22Rv1 (cell line): Measurements from ENCODE around the gene DHX34.

Experiments
- ZFX ChIP-seq: fragments of 450-650 bp; IDR thresholded peaks from 2 replicates; pipeline ENCODE4 v1.6.1; 2017; ENCODE audit warnings: antibody characterized with exemption, borderline replicate concordance
- TF ChIP-seq, protein P1 (sequence below): fragments of 450-650 bp; IDR thresholded peaks from 2 replicates; pipeline ENCODE4 v1.5.1; 2017; ENCODE audit warnings: mild to moderate bottlenecking

DNA sequence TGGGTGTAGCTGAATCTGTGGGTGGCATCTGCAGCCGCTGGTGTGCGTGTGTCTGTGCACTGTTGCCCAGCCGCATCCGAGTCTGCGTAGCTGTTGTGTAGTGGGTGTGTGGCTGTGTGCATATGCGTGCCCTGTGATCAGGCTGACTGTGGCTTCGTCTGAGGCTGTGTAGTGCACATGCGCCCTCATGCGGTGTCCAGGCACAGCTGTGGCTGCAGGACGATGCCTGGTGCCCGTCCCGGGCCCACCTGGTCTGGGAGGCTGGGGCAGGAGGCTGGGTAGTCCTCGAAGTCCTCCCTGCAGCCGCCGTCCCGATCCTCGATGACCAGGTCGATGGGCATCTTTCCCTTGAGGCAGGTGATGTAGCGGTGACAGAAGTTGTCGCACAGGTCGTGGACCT is 65.4 kb downstream of the DHX34 start:
- TF ChIP-seq, protein P1, sequence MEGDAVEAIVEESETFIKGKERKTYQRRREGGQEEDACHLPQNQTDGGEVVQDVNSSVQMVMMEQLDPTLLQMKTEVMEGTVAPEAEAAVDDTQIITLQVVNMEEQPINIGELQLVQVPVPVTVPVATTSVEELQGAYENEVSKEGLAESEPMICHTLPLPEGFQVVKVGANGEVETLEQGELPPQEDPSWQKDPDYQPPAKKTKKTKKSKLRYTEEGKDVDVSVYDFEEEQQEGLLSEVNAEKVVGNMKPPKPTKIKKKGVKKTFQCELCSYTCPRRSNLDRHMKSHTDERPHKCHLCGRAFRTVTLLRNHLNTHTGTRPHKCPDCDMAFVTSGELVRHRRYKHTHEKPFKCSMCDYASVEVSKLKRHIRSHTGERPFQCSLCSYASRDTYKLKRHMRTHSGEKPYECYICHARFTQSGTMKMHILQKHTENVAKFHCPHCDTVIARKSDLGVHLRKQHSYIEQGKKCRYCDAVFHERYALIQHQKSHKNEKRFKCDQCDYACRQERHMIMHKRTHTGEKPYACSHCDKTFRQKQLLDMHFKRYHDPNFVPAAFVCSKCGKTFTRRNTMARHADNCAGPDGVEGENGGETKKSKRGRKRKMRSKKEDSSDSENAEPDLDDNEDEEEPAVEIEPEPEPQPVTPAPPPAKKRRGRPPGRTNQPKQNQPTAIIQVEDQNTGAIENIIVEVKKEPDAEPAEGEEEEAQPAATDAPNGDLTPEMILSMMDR = peak; percentile 76
- TF ChIP-seq ZFX = no peak
